Sigmoid colon (tissue), 4 donors: Measurements from ENCODE around the gene PLPPR1.

ENCODE experiments used
- EP300 ChIP-seq, 4 donors: sonication (generic); formaldehyde crosslinking; IDR thresholded peaks; one replicate each; pipeline ENCODE4 v1.6.1; 2017; ENCODE audit warnings: antibody characterized with exemption in 4 of 4
- POLR2A ChIP-seq, 2 donors: fragments of 450-650 bp; IDR thresholded peaks; one replicate each; pipeline ENCODE4 v1.6.1; 2016; ENCODE audit warnings: antibody characterized with exemption in 2 of 2, mild to moderate bottlenecking in 2 of 2, moderate library complexity in 2 of 2
- POLR2AphosphoS5 ChIP-seq, 4 donors: sonication (generic); formaldehyde crosslinking; IDR thresholded peaks; one replicate each; pipeline ENCODE4 v1.6.1; 2017; ENCODE audit warnings: antibody characterized with exemption in 4 of 4
- TF ChIP-seq, protein P1 (sequence below), 4 experiments: fragments of 450-650 bp in 3 of 4; fragments of 200-600 bp in 1 of 4; IDR thresholded peaks; one replicate each; pipeline ENCODE4 v1.5.1; 2016 to 2019; ENCODE audit warnings: antibody characterized with exemption in 4 of 4, mild to moderate bottlenecking in 3 of 4, moderate library complexity in 2 of 4

DNA sequence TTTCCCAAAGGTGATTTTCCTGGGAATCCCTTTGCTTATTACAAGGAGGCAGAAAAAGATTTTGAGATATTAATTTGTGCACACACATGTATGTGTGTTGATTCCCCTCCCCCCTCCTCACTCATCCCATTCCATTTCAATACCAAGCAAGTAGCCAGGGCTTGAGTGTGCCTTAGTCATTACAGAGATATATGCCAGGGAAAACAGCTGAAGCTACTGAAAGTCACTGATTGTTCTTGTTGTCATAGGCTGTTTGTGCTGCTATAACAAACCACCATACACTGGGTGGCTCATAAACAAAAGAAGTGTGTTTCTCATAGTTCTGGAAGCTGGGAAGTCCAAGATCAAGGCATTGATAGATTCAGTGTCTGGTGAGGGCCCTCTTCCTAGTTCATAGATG, 197.6 kb downstream of the PLPPR1 start:
- TF ChIP-seq POLR2A (IDR thresholded peaks at IDR 0.05) (no peak), POLR2AphosphoS5 (IDR thresholded peaks at IDR 0.05) (no peak), EP300 (IDR thresholded peaks at IDR 0.05) (no peak)
- TF ChIP-seq, protein P1, sequence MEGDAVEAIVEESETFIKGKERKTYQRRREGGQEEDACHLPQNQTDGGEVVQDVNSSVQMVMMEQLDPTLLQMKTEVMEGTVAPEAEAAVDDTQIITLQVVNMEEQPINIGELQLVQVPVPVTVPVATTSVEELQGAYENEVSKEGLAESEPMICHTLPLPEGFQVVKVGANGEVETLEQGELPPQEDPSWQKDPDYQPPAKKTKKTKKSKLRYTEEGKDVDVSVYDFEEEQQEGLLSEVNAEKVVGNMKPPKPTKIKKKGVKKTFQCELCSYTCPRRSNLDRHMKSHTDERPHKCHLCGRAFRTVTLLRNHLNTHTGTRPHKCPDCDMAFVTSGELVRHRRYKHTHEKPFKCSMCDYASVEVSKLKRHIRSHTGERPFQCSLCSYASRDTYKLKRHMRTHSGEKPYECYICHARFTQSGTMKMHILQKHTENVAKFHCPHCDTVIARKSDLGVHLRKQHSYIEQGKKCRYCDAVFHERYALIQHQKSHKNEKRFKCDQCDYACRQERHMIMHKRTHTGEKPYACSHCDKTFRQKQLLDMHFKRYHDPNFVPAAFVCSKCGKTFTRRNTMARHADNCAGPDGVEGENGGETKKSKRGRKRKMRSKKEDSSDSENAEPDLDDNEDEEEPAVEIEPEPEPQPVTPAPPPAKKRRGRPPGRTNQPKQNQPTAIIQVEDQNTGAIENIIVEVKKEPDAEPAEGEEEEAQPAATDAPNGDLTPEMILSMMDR (IDR thresholded peaks at IDR 0.05): no peak
